Gastrocnemius medialis (tissue), 4 donors: ENCODE results near the gene ERCC6L2.

ENCODE experiments used
- POLR2A ChIP-seq, 2 donors: fragments of 450-650 bp; IDR thresholded peaks; one replicate each; pipeline ENCODE4 v1.6.1; 2017; ENCODE audit warnings: antibody characterized with exemption in 2 of 2, mild to moderate bottlenecking in 2 of 2, moderate library complexity in 2 of 2
- TF ChIP-seq, protein P1 (sequence below), 5 experiments: fragments of 450-650 bp in 3 of 5; fragments of 200-600 bp in 2 of 5; sonication (generic) in 2 of 5; IDR thresholded peaks in 4 of 5; conservative IDR thresholded peaks in 1 of 5; 1 replicate in 4 of 5; 2 replicates in 1 of 5; pipeline ENCODE4 v1.5.1; 2016 to 2019; ENCODE audit warnings: antibody characterized with exemption in 5 of 5, mild to moderate bottlenecking in 3 of 5, moderate library complexity in 3 of 5

DNA sequence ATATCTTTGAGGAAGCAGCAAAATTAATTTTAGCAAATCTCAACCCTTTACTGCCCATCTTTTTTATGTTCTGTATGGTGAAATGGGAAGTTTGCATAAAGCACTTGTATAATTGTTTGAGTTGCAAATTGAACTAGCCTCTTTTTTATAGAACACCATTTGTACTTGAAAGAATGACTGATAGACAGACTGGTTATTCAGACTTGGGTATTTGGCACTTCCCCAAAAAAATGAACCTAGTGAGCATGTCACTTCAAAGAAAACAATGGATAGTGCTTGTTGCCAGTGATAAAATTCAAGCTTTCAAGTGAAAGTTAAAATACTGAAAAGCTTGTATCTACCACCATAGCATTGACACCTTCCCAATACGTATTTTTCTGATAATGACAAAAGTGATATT, 115.8 kb downstream of the ERCC6L2 start:
- TF ChIP-seq, protein P1, sequence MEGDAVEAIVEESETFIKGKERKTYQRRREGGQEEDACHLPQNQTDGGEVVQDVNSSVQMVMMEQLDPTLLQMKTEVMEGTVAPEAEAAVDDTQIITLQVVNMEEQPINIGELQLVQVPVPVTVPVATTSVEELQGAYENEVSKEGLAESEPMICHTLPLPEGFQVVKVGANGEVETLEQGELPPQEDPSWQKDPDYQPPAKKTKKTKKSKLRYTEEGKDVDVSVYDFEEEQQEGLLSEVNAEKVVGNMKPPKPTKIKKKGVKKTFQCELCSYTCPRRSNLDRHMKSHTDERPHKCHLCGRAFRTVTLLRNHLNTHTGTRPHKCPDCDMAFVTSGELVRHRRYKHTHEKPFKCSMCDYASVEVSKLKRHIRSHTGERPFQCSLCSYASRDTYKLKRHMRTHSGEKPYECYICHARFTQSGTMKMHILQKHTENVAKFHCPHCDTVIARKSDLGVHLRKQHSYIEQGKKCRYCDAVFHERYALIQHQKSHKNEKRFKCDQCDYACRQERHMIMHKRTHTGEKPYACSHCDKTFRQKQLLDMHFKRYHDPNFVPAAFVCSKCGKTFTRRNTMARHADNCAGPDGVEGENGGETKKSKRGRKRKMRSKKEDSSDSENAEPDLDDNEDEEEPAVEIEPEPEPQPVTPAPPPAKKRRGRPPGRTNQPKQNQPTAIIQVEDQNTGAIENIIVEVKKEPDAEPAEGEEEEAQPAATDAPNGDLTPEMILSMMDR (IDR thresholded peaks at IDR 0.05 in 4 of 5, conservative IDR thresholded peaks at IDR 0.05 in 1 of 5) = no peak
- TF ChIP-seq POLR2A (IDR thresholded peaks at IDR 0.05) = no peak
